Activated T-cell treated with anti-CD3 and anti-CD28 coated beads, Interleukin-2, amount 50 U/mL, for 72 hours (primary cell): ENCODE results near the gene SLC12A4. TPM values are rescaled to one million over a fixed set of nuclear protein-coding genes. Genes with fewer than 3 reads are reported as not detected.
A peak's percentile ranks its signal among the peaks of the same experiment; 100 is the strongest.

Experiments used
- ATAC-seq, 2 donors: fragments of 150-1000 bp; cut with Tn5 transposase; replicated peaks in 1 of 2; 2 replicates each; pipeline ENCODE4 v1.10.0; 2021; ENCODE audit warnings: moderate library complexity in 2 of 2, mild to moderate bottlenecking in 1 of 2
- DNase-seq, 2 donors: peaks; one replicate each; pipeline ENCODE4 v3.0.0; 2021 to 2022; ENCODE audit warnings: mixed read lengths in 1 of 2
- H3K27ac Mint-ChIP-seq: one replicate; pipeline ENCODE4 v1.8.0; 2022; ENCODE audit warnings: mild to moderate bottlenecking, moderate library complexity, mixed read lengths
- H3K27me3 Mint-ChIP-seq: one replicate; pipeline ENCODE4 v1.8.0; 2022; ENCODE audit warnings: low read depth, mixed read lengths
- H3K36me3 Mint-ChIP-seq, 2 donors: one replicate each; pipeline ENCODE4 v1.8.0; 2022; ENCODE audit warnings: mixed read lengths in 2 of 2, mild to moderate bottlenecking in 1 of 2; ENCODE audit not compliant: insufficient read depth in 2 of 2
- H3K4me1 Mint-ChIP-seq: one replicate; pipeline ENCODE4 v1.8.0; 2022; ENCODE audit warnings: low read depth, mixed read lengths
- H3K4me3 Mint-ChIP-seq, 2 donors: one replicate each; pipeline ENCODE4 v1.8.0; 2022; ENCODE audit warnings: mild to moderate bottlenecking in 2 of 2, mixed read lengths in 2 of 2, moderate library complexity in 2 of 2
- H3K9me3 Mint-ChIP-seq, 2 donors: one replicate each; pipeline ENCODE4 v1.8.0; 2022; ENCODE audit warnings: mixed read lengths in 2 of 2
- total RNA-seq, 2 donors: library from RNA; stranded (reverse); gene quantifications; one replicate each; pipeline ENCODE4 v1.2.3, GENCODE V29; 2022

Gene SLC12A4
- total RNA-seq, 2 donors from 2014 or later: 32.6 to 34.7 TPM

GRCh38 chr16:67930191-67930590 lies 38.2 kb downstream of the SLC12A4 start:
- peaks cover 14% of the 10 kb centered on the region for H3K4me1 Mint-ChIP-seq
- H3K36me3 Mint-ChIP-seq: peaks cover 3 to 5% of the 10 kb centered on the region in 2 donors
- H3K4me3 Mint-ChIP-seq: no peak overlapping the region
- H3K27me3 Mint-ChIP-seq: no peaks in the 10 kb centered on the region
- DNase-seq: no peak
- H3K9me3 Mint-ChIP-seq: no peaks in the 10 kb centered on the region
- no peak overlapping the region for H3K27ac Mint-ChIP-seq
- no peak for ATAC-seq

DNA sequence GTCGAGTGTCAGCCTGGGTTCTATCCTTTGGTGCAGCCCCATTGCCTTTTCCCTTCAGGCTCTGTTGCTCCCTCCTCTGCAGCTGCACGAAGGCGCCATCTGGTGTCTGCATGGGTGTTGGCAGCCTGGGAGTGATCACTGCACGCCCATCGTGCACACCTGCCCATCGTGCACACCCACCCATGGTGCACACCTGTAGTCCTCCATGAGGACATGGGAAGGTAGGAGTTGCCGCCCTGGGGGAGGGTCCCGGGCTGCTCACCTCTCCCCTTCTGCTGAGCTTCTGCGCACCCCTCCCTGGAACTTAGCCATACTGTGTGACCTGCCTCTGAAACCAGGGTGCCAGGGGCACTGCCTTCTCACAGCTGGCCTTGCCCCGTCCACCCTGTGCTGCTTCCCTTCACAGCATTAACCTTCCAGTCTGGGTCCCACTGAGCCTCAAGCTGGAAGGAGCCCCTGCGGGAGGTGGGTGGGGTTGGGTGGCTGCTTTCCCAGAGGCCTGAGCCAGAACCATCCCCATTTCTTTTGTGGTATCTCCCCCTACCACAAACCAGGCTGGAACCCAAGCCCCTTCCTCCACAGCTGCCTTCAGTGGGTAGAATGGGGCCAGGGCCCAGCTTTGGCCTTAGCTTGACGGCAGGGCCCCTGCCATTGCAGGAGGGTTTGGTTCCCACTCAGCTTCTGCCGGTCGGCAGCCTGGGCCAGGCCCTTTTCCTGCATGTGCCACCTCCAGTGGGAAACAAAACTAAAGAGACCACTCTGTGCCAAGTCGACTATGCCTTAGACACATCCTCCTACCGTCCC lies 39.7 kb downstream of the SLC12A4 start:
- peaks cover 2 to 3% of the 10 kb centered on the region in 2 donors for H3K36me3 Mint-ChIP-seq
- no peaks in the 10 kb centered on the region for H3K9me3 Mint-ChIP-seq
- no peak overlapping the region for H3K4me3 Mint-ChIP-seq
- peaks cover 2% of the 10 kb centered on the region for H3K4me1 Mint-ChIP-seq
- peak; percentile 81 to 82 for DNase-seq
- ATAC-seq: peak; percentile 76 to 77
- H3K27me3 Mint-ChIP-seq: no peaks in the 10 kb centered on the region
- H3K27ac Mint-ChIP-seq: no peak overlapping the region

DNA sequence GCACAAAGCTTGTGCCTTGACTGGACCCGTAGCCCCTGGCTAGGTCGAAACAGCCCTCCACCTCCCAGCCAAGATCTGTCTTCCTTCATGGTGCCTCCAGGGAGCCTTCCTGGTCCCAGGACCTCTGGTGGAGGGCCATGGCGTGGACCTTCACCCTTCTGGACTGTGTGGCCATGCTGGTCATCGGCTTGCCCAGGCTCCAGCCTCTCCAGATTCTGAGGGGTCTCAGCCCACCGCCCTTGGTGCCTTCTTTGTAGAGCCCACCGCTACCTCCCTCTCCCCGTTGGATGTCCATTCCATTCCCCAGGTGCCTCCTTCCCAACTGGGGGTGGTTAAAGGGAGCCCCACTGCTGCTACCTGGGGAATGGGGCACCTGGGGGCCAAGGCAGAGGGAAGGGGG lies 40.3 kb downstream of the SLC12A4 start:
- Mint-ChIP-seq H3K9me3 (no peaks in the 10 kb centered on the region), H3K4me3 (no peak overlapping the region), H3K4me1 (no peaks in the 10 kb centered on the region), H3K27ac (no peak overlapping the region), H3K27me3 (no peaks in the 10 kb centered on the region), H3K36me3 (peaks cover 2 to 3% of the 10 kb centered on the region in 2 donors)
- DNase-seq (no peak), ATAC-seq (peak in 1 of 2 donors; percentile 3)

DNA sequence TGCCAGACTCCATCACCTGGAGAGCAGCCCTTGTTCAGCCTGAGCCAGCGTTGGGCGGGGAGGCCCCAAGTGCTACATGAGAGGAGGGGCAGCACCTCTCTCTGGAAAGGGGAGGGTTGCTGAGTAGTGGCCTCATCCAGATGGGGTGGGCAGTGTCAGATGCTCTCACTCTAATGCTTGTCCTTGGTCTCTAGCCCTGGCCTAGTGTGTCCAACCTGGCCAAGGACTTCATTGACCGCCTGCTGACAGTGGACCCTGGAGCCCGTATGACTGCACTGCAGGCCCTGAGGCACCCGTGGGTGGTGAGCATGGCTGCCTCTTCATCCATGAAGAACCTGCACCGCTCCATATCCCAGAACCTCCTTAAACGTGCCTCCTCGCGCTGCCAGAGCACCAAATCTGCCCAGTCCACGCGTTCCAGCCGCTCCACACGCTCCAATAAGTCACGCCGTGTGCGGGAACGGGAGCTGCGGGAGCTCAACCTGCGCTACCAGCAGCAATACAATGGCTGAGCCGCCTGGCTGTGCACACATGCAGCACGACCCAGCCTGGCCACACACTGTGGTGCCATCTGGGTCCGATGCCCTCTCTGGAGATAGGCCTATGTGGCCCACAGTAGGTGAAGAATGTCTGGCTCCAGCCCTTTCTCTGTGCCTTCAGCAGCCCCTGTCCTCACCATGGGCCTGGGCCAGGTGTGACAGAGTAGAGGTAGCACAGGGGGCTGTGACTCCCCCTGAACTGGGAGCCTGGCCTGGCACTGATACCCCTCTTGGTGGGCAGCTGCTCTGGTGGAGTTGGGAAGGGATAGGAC lies 41.1 kb downstream of the SLC12A4 start:
- no peak for DNase-seq
- Mint-ChIP-seq H3K4me1 (peaks cover 2% of the 10 kb centered on the region), H3K4me3 (no peak overlapping the region), H3K27ac (no peak overlapping the region), H3K9me3 (no peaks in the 10 kb centered on the region), H3K36me3 (no peaks in the 10 kb centered on the region), H3K27me3 (no peaks in the 10 kb centered on the region)
- ATAC-seq: no peak

GRCh38 chr16:67926181-67926750 lies 42.2 kb downstream of the SLC12A4 start:
- ATAC-seq: no peak
- no peaks in the 10 kb centered on the region for H3K36me3 Mint-ChIP-seq
- no peaks in the 10 kb centered on the region for H3K27me3 Mint-ChIP-seq
- H3K4me3 Mint-ChIP-seq: no peak overlapping the region
- no peak for DNase-seq
- H3K9me3 Mint-ChIP-seq: no peaks in the 10 kb centered on the region
- H3K27ac Mint-ChIP-seq: no peak overlapping the region
- peaks cover 12% of the 10 kb centered on the region for H3K4me1 Mint-ChIP-seq

GRCh38 chr16:67924140-67924906 lies 44.1 kb downstream of the SLC12A4 start:
- no peak for ATAC-seq
- no peak overlapping the region for H3K27ac Mint-ChIP-seq
- no peaks in the 10 kb centered on the region for H3K36me3 Mint-ChIP-seq

DNA sequence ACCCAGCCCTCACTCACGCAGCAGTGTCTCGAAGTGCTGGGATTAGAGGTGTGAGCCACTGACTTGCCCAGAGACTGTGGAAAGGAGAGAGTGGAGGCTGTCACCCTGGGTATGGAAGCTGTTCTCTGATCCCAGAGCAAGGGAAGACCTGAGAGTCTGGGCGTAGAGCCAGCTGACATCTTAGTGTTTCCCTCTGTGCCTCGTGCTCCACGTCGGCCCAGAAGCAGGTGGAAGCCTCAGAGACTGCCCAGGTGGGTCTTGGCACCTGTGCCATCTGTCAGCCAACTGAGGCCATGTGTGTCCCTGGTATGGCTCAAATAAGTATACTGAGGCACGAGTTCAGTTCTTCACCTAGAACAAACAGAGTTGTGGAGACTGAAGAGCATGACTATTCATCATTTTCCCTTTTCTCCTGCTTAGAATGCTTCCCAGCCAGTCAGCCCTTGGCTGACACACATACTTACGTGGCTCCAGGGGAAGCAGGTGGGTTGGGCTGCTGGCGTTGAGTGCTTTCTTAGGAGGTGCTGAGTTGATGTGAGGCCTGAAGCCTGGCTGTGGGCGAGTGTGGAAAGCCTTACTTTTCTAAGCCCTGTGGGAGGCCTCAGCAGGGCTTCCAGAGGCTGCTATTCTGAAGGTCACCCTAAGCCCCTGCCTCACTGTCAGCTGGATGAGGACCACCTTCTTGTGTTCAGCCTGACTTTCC lies 44.9 kb downstream of the SLC12A4 start:
- H3K36me3 Mint-ChIP-seq: no peaks in the 10 kb centered on the region
- no peak for DNase-seq

More at GRCh38 chr16:67924140-67924906, 44.1 kb downstream of the SLC12A4 start:
- Mint-ChIP-seq H3K4me3 (no peak overlapping the region), H3K9me3 (no peaks in the 10 kb centered on the region), H3K27me3 (no peaks in the 10 kb centered on the region), H3K4me1 (peaks cover 15% of the 10 kb centered on the region)
- no peak for DNase-seq

DNA sequence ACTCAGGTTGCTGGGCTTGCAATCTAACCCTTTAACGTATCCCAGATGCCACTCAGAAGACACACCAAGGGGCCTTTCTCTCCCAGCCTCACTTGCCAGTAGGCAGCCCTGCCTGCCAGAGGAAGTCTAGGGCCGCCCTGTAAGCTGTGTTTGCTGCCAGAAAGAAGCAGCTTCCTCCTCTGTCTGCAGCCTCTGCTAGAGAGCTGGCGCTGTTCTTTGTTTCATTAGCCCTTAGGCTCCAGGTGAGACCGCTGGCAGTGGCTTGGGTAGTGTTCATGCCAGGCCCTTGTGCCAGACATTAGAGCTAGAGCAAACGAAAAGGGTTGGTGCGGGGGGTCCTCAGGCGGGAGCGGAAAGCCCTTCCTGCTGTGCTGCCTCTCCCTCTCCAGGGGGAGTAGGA lies 45.7 kb downstream of the SLC12A4 start:
- Mint-ChIP-seq H3K27me3 (no peaks in the 10 kb centered on the region), H3K4me3 (no peak overlapping the region), H3K27ac (no peak overlapping the region), H3K9me3 (no peaks in the 10 kb centered on the region), H3K36me3 (peaks cover 0 to 2% of the 10 kb centered on the region in 2 donors), H3K4me1 (peaks cover 25% of the 10 kb centered on the region)
- no peak for ATAC-seq
- DNase-seq: no peak

More for the DNA sequence above, 44.9 kb downstream of the SLC12A4 start:
- peaks cover 17% of the 10 kb centered on the region for H3K4me1 Mint-ChIP-seq
- no peak overlapping the region for H3K27ac Mint-ChIP-seq
- no peak for ATAC-seq
- no peaks in the 10 kb centered on the region for H3K27me3 Mint-ChIP-seq
- no peaks in the 10 kb centered on the region for H3K9me3 Mint-ChIP-seq
- H3K4me3 Mint-ChIP-seq: no peak overlapping the region

- Mint-ChIP-seq H3K36me3 (peaks cover 0 to 2% of the 10 kb centered on the region in 2 donors), H3K27ac (peak overlapping the region; percentile 88), H3K9me3 (no peaks in the 10 kb centered on the region), H3K27me3 (no peaks in the 10 kb centered on the region), H3K4me3 (no peak overlapping the region), H3K4me1 (peaks cover 31% of the 10 kb centered on the region)
- no peak for ATAC-seq
- DNase-seq: no peak
These were observed 46.2 kb downstream of the SLC12A4 start for GRCh38 chr16:67922221-67922620.

- peaks cover 41% of the 10 kb centered on the region for H3K4me1 Mint-ChIP-seq
- H3K27ac Mint-ChIP-seq: no peak overlapping the region
- no peak for ATAC-seq
- H3K9me3 Mint-ChIP-seq: no peaks in the 10 kb centered on the region
- H3K4me3 Mint-ChIP-seq: no peak overlapping the region
- no peaks in the 10 kb centered on the region for H3K27me3 Mint-ChIP-seq
- DNase-seq: no peak
- H3K36me3 Mint-ChIP-seq: peaks cover 0 to 2% of the 10 kb centered on the region in 2 donors
These were observed 48.7 kb downstream of the SLC12A4 start for GRCh38 chr16:67919622-67920221.

GRCh38 chr16:67917852-67918236 lies 50.6 kb downstream of the SLC12A4 start:
- Mint-ChIP-seq H3K9me3 (no peaks in the 10 kb centered on the region), H3K27me3 (no peaks in the 10 kb centered on the region), H3K27ac (peak overlapping the region; percentile 83), H3K4me1 (peaks cover 41% of the 10 kb centered on the region), H3K4me3 (peak overlapping the region; percentile 38 to 45), H3K36me3 (peaks cover 0 to 2% of the 10 kb centered on the region in 2 donors)
- DNase-seq: peak; percentile 66 to 77
- peak; percentile 100 for ATAC-seq
